Activated B cell treated with CpG ODN at 0.5 μM for 24 hours (primary cell): ENCODE results near the gene NINJ2. TPM values are rescaled to one million over a fixed set of nuclear protein-coding genes. Genes with fewer than 3 reads are reported as not detected.

Source experiments
- ATAC-seq: fragments of 200-7000 bp; cut with Tn5 transposase; one replicate; pipeline ENCODE4 v1.10.0; 2021; ENCODE audit warnings: low read depth, mild to moderate bottlenecking, moderate library complexity
- CTCF ChIA-PET: fragments of 350-600 bp; sonication (Branson Sonifier 250); formaldehyde crosslinking; loops from one replicate; lab custom pipeline; 2021; ENCODE audit warnings: antibody characterized with exemption; lab: Charles Lee
- POLR2A ChIA-PET: fragments of 350-600 bp; sonication (Branson Sonifier 250); formaldehyde crosslinking; loops from one replicate; lab custom pipeline; 2021; ENCODE audit warnings: antibody characterized with exemption; lab: Charles Lee
- DNase-seq: peaks from one replicate; pipeline ENCODE4 v3.0.0; 2022
- H3K27ac Mint-ChIP-seq: one replicate; pipeline ENCODE4 v1.8.0; 2020; ENCODE audit warnings: mixed read lengths
- H3K27me3 Mint-ChIP-seq: one replicate; pipeline ENCODE4 v1.8.0; 2021; ENCODE audit warnings: mixed read lengths
- H3K36me3 Mint-ChIP-seq: one replicate; pipeline ENCODE4 v1.8.0; 2021; ENCODE audit warnings: low read depth, mixed read lengths
- H3K4me1 Mint-ChIP-seq: one replicate; pipeline ENCODE4 v1.8.0; 2021; ENCODE audit warnings: mixed read lengths
- H3K4me3 Mint-ChIP-seq: one replicate; pipeline ENCODE4 v1.8.0; 2020; ENCODE audit warnings: mild to moderate bottlenecking, mixed read lengths
- H3K9me3 Mint-ChIP-seq: one replicate; pipeline ENCODE4 v1.8.0; 2020; ENCODE audit warnings: mixed read lengths
- intact Hi-C: fragments of 100-400 bp; cut with micrococcal nuclease; formaldehyde crosslinking; loops from one replicate; pipeline ENCODE4 v1.15.1; 2024
- total RNA-seq: library from RNA; stranded (reverse); gene quantifications from 2 replicates; pipeline ENCODE4 v1.2.3, GENCODE V29; 2022
- TF ChIP-seq, protein P1 (sequence below): fragments of 200-600 bp; IDR thresholded peaks from one replicate; pipeline ENCODE4 v1.8.0; 2022; ENCODE audit warnings: antibody characterized with exemption, mild to moderate bottlenecking

NINJ2 gene
- total RNA-seq, 1 donor from 2014 or later: 3.6 TPM

DNA sequence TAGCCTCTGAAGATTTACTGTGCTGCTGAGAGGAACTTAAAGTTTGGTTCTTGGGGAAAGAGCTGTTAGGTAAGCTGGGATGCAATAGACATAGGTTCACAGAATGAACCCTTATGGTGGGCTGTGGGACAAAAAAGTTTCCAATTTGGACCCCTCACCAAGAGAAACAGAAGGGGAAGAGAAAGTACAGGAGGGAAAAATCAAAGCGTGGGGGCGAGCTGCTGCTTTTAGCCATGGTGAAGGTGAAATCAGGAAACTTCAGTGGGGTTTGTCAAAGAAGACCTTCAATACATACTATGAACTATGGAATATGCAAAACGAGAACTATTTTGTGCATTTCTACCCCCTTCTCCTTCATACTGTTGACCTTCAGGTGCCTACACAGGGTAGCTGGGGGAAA, 10.6 kb upstream of the NINJ2 start:
- ATAC-seq: peak; percentile 3
- Mint-ChIP-seq H3K4me3 (peak overlapping the region; percentile 79), H3K27ac (peak overlapping the region; percentile 96), H3K36me3 (no peaks in the 10 kb centered on the region), H3K9me3 (no peaks in the 10 kb centered on the region), H3K27me3 (no peaks in the 10 kb centered on the region), H3K4me1 (peaks cover 53% of the 10 kb centered on the region)
- POLR2A ChIA-PET: interaction anchor here (0.6 to 3.9 kb wide), 17 partner anchors 8 to 81 kb away, joined by 3 to 61 read pairs (median 4); partner anchors contain the start of gene WNK1
- no peak for DNase-seq
- intact Hi-C loops: loop anchor here (1.0 to 2.0 kb wide), 6 partner anchors 11 to 98 kb away; no protein-coding TSS in a partner anchor
- TF ChIP-seq, protein P1, sequence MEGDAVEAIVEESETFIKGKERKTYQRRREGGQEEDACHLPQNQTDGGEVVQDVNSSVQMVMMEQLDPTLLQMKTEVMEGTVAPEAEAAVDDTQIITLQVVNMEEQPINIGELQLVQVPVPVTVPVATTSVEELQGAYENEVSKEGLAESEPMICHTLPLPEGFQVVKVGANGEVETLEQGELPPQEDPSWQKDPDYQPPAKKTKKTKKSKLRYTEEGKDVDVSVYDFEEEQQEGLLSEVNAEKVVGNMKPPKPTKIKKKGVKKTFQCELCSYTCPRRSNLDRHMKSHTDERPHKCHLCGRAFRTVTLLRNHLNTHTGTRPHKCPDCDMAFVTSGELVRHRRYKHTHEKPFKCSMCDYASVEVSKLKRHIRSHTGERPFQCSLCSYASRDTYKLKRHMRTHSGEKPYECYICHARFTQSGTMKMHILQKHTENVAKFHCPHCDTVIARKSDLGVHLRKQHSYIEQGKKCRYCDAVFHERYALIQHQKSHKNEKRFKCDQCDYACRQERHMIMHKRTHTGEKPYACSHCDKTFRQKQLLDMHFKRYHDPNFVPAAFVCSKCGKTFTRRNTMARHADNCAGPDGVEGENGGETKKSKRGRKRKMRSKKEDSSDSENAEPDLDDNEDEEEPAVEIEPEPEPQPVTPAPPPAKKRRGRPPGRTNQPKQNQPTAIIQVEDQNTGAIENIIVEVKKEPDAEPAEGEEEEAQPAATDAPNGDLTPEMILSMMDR: no peak
- CTCF ChIA-PET: interaction anchor here (1.2 to 2.6 kb wide), 6 partner anchors 11 to 140 kb away, joined by 3 to 23 read pairs (median 5); partner anchors contain the start of gene WNK1

DNA sequence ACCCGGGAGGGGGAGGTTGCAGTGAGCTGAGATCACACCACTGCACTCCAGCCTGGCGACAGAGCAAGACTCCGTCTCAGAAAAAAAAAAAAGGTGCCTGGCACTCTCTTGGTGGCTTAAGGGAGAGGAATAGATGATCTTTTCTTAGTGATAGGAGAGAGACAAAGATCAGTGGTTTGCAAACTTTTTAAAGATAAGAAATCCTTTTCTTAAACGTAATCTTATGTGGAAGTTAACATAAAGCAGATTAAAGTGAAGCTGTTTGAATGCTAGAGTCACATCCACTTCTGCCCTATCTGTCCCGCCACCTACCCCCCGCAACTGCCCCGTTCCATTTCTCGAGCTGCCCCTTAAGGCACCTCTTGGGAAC, 6.3 kb upstream of the NINJ2 start:
- Mint-ChIP-seq H3K9me3 (no peaks in the 10 kb centered on the region), H3K27ac (peak overlapping the region; percentile 91), H3K27me3 (no peaks in the 10 kb centered on the region), H3K4me3 (no peak overlapping the region), H3K4me1 (peaks cover 74% of the 10 kb centered on the region), H3K36me3 (peaks cover 2% of the 10 kb centered on the region)
- intact Hi-C loops: loop anchor here (1.0 to 5.0 kb wide), 7 partner anchors 10 to 93 kb away; partner anchors contain the start of gene WNK1
- ChIA-PET POLR2A (interaction anchor here (0.7 to 4.6 kb wide), 12 partner anchors 7 to 1335 kb away, joined by 3 to 73 read pairs (median 12); partner anchors contain the start of genes DCP1B, RAD52 and WNK1), CTCF (interaction anchor here (1.3 to 3.2 kb wide), 6 partner anchors 10 to 144 kb away, joined by 3 to 30 read pairs (median 4); partner anchors contain the start of gene WNK1)
- TF ChIP-seq, protein P1: no peak
- ATAC-seq (no peak), DNase-seq (no peak)

DNA sequence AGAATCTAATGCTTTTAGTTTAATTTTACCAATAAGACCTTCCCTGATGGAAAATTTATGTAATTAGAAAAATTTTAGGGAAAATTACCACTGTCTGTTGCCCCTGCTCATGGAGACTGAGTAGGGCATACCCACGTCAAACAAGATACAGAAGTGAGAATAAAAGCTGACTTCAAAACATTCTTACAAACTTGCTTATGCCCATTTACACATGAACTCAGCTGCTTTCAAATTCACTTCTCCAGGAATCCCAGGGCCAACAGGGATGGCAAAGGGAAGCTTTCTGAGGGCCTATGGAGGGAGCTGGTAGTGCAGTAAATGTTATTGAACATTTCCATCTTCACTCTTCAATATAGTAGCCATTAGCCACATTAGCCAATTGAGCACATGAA, 4.8 kb upstream of the NINJ2 start:
- no peak for DNase-seq
- peak; percentile 31 for ATAC-seq
- ChIA-PET CTCF (interaction anchor here (1.1 to 3.2 kb wide), 10 partner anchors 9 to 146 kb away, joined by 3 to 30 read pairs (median 4); partner anchors contain the start of gene WNK1), POLR2A (interaction anchor here (0.7 to 4.6 kb wide), 17 partner anchors 9 to 130 kb away, joined by 3 to 73 read pairs (median 6); partner anchors contain the start of gene WNK1)
- Mint-ChIP-seq H3K27ac (peak overlapping the region; percentile 80), H3K36me3 (peaks cover 2% of the 10 kb centered on the region), H3K27me3 (no peaks in the 10 kb centered on the region), H3K9me3 (no peaks in the 10 kb centered on the region), H3K4me3 (peak overlapping the region; percentile 48), H3K4me1 (peaks cover 65% of the 10 kb centered on the region)
- intact Hi-C loops: loop anchor here (5.0 kb wide), 1 partner anchor 36 kb away; no protein-coding TSS in a partner anchor
- TF ChIP-seq, protein P1: no peak

DNA sequence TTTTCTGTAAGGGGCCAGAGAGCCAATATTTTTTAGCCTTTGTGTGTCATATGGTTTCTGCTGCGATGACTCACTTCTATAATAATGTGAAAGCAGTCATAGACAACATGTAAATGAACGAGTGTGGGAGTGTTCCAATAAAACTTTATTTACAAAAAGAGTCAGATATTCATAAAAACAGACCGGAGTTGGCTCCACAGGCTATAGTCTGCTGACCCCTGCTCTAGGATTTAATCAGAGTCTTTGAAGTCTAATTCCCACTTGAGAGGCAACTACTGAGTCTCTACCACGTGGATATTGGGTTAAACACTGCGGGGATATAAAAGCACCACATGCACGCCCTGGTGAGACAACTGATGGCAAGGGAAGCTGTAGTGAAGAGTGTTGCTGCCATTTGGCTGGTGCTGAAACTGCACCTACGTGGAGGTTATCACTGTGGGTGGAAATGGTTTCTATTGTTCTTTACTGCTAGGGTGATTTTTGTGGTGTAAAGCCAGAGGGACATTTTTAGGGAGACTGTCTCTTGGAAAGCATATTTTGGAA, 3.6 kb upstream of the NINJ2 start:
- Mint-ChIP-seq H3K27ac (peak overlapping the region; percentile 80), H3K4me1 (peaks cover 58% of the 10 kb centered on the region), H3K4me3 (peak overlapping the region; percentile 57), H3K36me3 (peaks cover 2% of the 10 kb centered on the region), H3K9me3 (no peaks in the 10 kb centered on the region), H3K27me3 (no peaks in the 10 kb centered on the region)
- DNase-seq (no peak), ATAC-seq (no peak)
- intact Hi-C loops: loop anchor here (5.0 kb wide), 1 partner anchor 35 kb away; no protein-coding TSS in a partner anchor
- TF ChIP-seq, protein P1: no peak
- ChIA-PET POLR2A (interaction anchor here (0.6 to 4.6 kb wide), 6 partner anchors 8 to 86 kb away, joined by 3 to 73 read pairs (median 36); partner anchors contain the start of gene WNK1), CTCF (interaction anchor here (1.1 to 3.2 kb wide), 4 partner anchors 24 to 84 kb away, joined by 4 to 30 read pairs (median 10); partner anchors contain the start of gene WNK1)

DNA sequence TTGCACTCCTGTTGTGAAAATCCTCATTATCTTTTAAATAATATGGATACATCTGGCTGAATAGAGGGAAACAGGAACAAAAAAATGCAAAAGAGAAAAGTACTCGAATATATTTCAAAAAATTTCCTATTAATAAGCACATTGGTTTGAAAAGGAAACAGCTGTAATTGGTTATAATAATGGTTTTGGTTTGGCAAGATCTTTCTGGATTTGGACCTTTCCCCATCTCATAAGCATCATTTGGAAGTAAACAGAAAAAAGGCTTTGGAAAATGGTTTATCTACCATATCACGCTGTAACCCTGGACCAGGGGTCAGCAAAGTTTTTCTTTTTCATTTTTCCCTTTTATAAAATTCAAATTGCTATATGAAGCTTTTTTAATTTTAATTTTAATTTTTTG, 2.8 kb upstream of the NINJ2 start:
- TF ChIP-seq, protein P1: no peak
- Mint-ChIP-seq H3K27ac (no peak overlapping the region), H3K9me3 (no peaks in the 10 kb centered on the region), H3K4me1 (peaks cover 53% of the 10 kb centered on the region), H3K27me3 (no peaks in the 10 kb centered on the region), H3K36me3 (peaks cover 2% of the 10 kb centered on the region), H3K4me3 (no peak overlapping the region)
- intact Hi-C loops: loop anchor here (5.0 kb wide), 1 partner anchor 34 kb away; no protein-coding TSS in a partner anchor
- POLR2A ChIA-PET: interaction anchor here (0.7 to 4.6 kb wide), 7 partner anchors 15 to 87 kb away, joined by 3 to 73 read pairs (median 4); partner anchors contain the start of gene WNK1
- CTCF ChIA-PET: interaction anchor here (1.4 to 1.5 kb wide), 2 partner anchors 23 to 52 kb away, joined by 4 read pairs; no protein-coding TSS in a partner anchor
- DNase-seq: no peak
- no peak for ATAC-seq
